Endothelial cell (in vitro differentiated cells): ENCODE data around the gene RASD2. TPM values are rescaled to one million over a fixed set of nuclear protein-coding genes. Genes with fewer than 3 reads are reported as not detected.

Source experiments
- DNase-seq: peaks from one replicate; pipeline ENCODE4 v3.0.0; 2021; ENCODE audit warnings: low spot score
- H3K27ac Mint-ChIP-seq: one replicate; pipeline ENCODE4 v1.8.0; 2021; ENCODE audit warnings: mixed read lengths, inconsistent platforms; ENCODE audit not compliant: unreplicated experiment
- H3K27me3 Mint-ChIP-seq: one replicate; pipeline ENCODE4 v1.8.0; 2021; ENCODE audit warnings: mild to moderate bottlenecking, moderate library complexity, mixed read lengths, inconsistent platforms; ENCODE audit not compliant: unreplicated experiment
- H3K36me3 Mint-ChIP-seq: one replicate; pipeline ENCODE4 v1.8.0; 2021; ENCODE audit warnings: mild to moderate bottlenecking, low read depth, mixed read lengths, inconsistent platforms; ENCODE audit not compliant: unreplicated experiment
- H3K4me1 Mint-ChIP-seq: one replicate; pipeline ENCODE4 v1.8.0; 2021; ENCODE audit warnings: mild to moderate bottlenecking, mixed read lengths, inconsistent platforms; ENCODE audit not compliant: unreplicated experiment
- H3K4me3 Mint-ChIP-seq: one replicate; pipeline ENCODE4 v1.8.0; 2021; ENCODE audit warnings: mild to moderate bottlenecking, mixed read lengths, inconsistent platforms; ENCODE audit not compliant: unreplicated experiment
- H3K9me3 Mint-ChIP-seq: one replicate; pipeline ENCODE4 v1.8.0; 2021; ENCODE audit warnings: mixed read lengths, inconsistent platforms; ENCODE audit not compliant: unreplicated experiment
- CTCF ChIP-seq: fragments of 200-600 bp; sonication (generic); IDR thresholded peaks from one replicate; pipeline ENCODE4 v1.5.0; 2021; ENCODE audit warnings: antibody characterized with exemption; ENCODE audit not compliant: unreplicated experiment
- total RNA-seq: library from RNA; stranded (reverse); fragmentation: NEBNext Ultra II Directional; extraction: Animal tissue kit (Norgen Biotek cat#: 25700); gene quantifications from one replicate; pipeline ENCODE4 v1.2.1, GENCODE V29; 2021; ENCODE audit not compliant: unreplicated experiment

The RASD2 gene
- total RNA-seq, 1 donor from 2014 or later = not detected

GRCh38 chr22:35555483-35555890, 14.9 kb downstream of the RASD2 start:
- DNase-seq = no peak
- H3K27me3 Mint-ChIP-seq = peaks cover 10% of the 10 kb centered on the region
- H3K4me3 Mint-ChIP-seq = no peak overlapping the region
- H3K4me1 Mint-ChIP-seq = no peaks in the 10 kb centered on the region
- H3K27ac Mint-ChIP-seq = no peak overlapping the region
- TF ChIP-seq CTCF = no peak
- H3K9me3 Mint-ChIP-seq = no peaks in the 10 kb centered on the region
- no peaks in the 10 kb centered on the region for H3K36me3 Mint-ChIP-seq

- Mint-ChIP-seq H3K36me3 (no peaks in the 10 kb centered on the region), H3K27ac (no peak overlapping the region), H3K27me3 (peaks cover 11% of the 10 kb centered on the region), H3K9me3 (no peaks in the 10 kb centered on the region), H3K4me1 (no peaks in the 10 kb centered on the region), H3K4me3 (no peak overlapping the region)
- no peak for TF ChIP-seq CTCF
- DNase-seq = no peak
Observed at GRCh38 chr22:35555946-35556547, 15.4 kb downstream of the RASD2 start.

- DNase-seq = no peak
- H3K4me3 Mint-ChIP-seq = no peak overlapping the region
- no peaks in the 10 kb centered on the region for H3K4me1 Mint-ChIP-seq
- no peak for TF ChIP-seq CTCF
- peaks cover 11% of the 10 kb centered on the region for H3K27me3 Mint-ChIP-seq
- H3K9me3 Mint-ChIP-seq = no peaks in the 10 kb centered on the region
- H3K27ac Mint-ChIP-seq = no peak overlapping the region
- no peaks in the 10 kb centered on the region for H3K36me3 Mint-ChIP-seq
Observed at GRCh38 chr22:35556666-35557065, 16.0 kb downstream of the RASD2 start.

- H3K36me3 Mint-ChIP-seq = no peaks in the 10 kb centered on the region
- no peak overlapping the region for H3K27ac Mint-ChIP-seq
- no peaks in the 10 kb centered on the region for H3K4me1 Mint-ChIP-seq
Observed at GRCh38 chr22:35558031-35558430, 17.4 kb downstream of the RASD2 start.

More at GRCh38 chr22:35558031-35558430, 17.4 kb downstream of the RASD2 start:
- no peak for DNase-seq
- Mint-ChIP-seq H3K4me3 (no peak overlapping the region), H3K27me3 (peaks cover 10% of the 10 kb centered on the region), H3K9me3 (no peaks in the 10 kb centered on the region)
- no peak for TF ChIP-seq CTCF
